HEK293 (cell line): ENCODE results near the gene C16orf86.

ENCODE experiments used
- YY1 ChIP-seq: fragments of 450-650 bp; formaldehyde crosslinking; IDR thresholded peaks from 2 replicates; pipeline ENCODE4 v1.5.1; 2018; ENCODE audit warnings: missing biosample characterization, missing genetic modification characterization
- ZBTB7A ChIP-seq: fragments of 450-650 bp; formaldehyde crosslinking; IDR thresholded peaks from 2 replicates; pipeline ENCODE4 v1.5.1; 2016; ENCODE audit warnings: low read depth, missing biosample characterization, missing genetic modification characterization
- ZEB2 ChIP-seq: fragments of 450-650 bp; formaldehyde crosslinking; IDR thresholded peaks from 2 replicates; pipeline ENCODE4 v1.5.1; 2016; ENCODE audit warnings: missing biosample characterization, missing genetic modification characterization
- ZNF16 ChIP-seq: fragments of 450-650 bp; formaldehyde crosslinking; IDR thresholded peaks from 2 replicates; pipeline ENCODE4 v1.5.1; 2016; ENCODE audit warnings: low read depth, missing biosample characterization, missing genetic modification characterization
- ZNF350 ChIP-seq: fragments of 450-650 bp; formaldehyde crosslinking; IDR thresholded peaks from 2 replicates; pipeline ENCODE4 v1.5.0; 2017; ENCODE audit warnings: missing biosample characterization, mild to moderate bottlenecking, missing genetic modification characterization
- ZNF473 ChIP-seq: fragments of 450-650 bp; formaldehyde crosslinking; IDR thresholded peaks from 2 replicates; pipeline ENCODE4 v1.5.1; 2017; ENCODE audit warnings: missing biosample characterization, missing genetic modification characterization
- ZNF510 ChIP-seq: fragments of 450-650 bp; formaldehyde crosslinking; IDR thresholded peaks from 2 replicates; pipeline ENCODE4 v1.5.1; 2018; ENCODE audit warnings: mild to moderate bottlenecking, missing genetic modification characterization, missing biosample characterization; ENCODE audit not compliant: insufficient replicate concordance
- ZNF785 ChIP-seq: fragments of 450-650 bp; formaldehyde crosslinking; IDR thresholded peaks from 2 replicates; pipeline ENCODE4 v1.5.1; 2016; ENCODE audit warnings: missing biosample characterization, missing genetic modification characterization
- TF ChIP-seq, protein P1 (sequence below): fragments of 450-650 bp; formaldehyde crosslinking; IDR thresholded peaks from 2 replicates; pipeline ENCODE4 v1.5.1; 2017; ENCODE audit warnings: missing biosample characterization, mild to moderate bottlenecking, missing genetic modification characterization, moderate library complexity
- TF ChIP-seq, protein P2 (sequence below): fragments of 450-650 bp; formaldehyde crosslinking; IDR thresholded peaks from 2 replicates; pipeline ENCODE4 v1.5.1; 2016; ENCODE audit warnings: missing biosample characterization, missing genetic modification characterization
- TF ChIP-seq, protein P3 (sequence below): fragments of 450-650 bp; formaldehyde crosslinking; IDR thresholded peaks from 2 replicates; pipeline ENCODE4 v1.5.1; 2016; ENCODE audit warnings: missing biosample characterization, missing genetic modification characterization, borderline replicate concordance

DNA sequence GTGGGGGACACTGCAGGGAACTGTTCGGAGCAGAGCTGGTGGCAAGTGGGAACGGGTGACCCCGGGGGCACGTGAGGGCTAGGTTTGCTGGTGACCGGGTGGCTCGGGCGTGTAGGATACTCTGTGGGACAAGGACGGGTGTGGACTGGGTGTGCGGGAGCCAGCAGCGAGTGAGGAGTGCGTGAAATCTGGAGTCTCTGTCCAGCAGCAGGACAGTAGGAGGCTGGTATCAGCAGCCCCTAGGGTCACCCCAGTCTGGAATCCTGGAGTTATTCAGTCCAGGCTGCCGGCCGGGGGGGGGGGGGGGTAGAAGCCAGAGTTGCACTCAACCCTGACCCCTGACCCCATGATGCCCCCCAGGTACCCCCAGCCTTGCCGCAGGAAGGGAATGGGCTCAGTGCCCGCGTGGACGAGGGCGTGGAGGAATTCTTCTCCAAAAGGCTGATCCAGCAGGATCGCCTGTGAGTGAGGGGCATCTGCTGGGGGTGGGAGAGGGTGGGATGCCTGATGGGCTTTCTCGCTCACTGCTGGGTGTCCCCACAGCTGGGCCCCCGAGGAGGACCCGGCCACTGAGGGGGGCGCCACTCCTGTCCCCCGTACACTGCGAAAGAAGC lies 12.7 kb upstream of the C16orf86 start:
- TF ChIP-seq ZBTB7A (tag by site-specific recombination) (no peak), YY1 (tag by site-specific recombination) (no peak), ZNF350 (tag by site-specific recombination) (no peak), ZNF785 (tag by site-specific recombination) (no peak), ZNF510 (no peak), ZNF16 (tag by site-specific recombination) (no peak), ZEB2 (tag by site-specific recombination) (no peak), ZNF473 (no peak)
- TF ChIP-seq, protein P1, sequence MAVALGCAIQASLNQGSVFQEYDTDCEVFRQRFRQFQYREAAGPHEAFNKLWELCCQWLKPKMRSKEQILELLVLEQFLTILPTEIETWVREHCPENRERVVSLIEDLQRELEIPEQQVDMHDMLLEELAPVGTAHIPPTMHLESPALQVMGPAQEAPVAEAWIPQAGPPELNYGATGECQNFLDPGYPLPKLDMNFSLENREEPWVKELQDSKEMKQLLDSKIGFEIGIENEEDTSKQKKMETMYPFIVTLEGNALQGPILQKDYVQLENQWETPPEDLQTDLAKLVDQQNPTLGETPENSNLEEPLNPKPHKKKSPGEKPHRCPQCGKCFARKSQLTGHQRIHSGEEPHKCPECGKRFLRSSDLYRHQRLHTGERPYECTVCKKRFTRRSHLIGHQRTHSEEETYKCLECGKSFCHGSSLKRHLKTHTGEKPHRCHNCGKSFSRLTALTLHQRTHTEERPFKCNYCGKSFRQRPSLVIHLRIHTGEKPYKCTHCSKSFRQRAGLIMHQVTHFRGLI = no peak
- TF ChIP-seq, protein P2, sequence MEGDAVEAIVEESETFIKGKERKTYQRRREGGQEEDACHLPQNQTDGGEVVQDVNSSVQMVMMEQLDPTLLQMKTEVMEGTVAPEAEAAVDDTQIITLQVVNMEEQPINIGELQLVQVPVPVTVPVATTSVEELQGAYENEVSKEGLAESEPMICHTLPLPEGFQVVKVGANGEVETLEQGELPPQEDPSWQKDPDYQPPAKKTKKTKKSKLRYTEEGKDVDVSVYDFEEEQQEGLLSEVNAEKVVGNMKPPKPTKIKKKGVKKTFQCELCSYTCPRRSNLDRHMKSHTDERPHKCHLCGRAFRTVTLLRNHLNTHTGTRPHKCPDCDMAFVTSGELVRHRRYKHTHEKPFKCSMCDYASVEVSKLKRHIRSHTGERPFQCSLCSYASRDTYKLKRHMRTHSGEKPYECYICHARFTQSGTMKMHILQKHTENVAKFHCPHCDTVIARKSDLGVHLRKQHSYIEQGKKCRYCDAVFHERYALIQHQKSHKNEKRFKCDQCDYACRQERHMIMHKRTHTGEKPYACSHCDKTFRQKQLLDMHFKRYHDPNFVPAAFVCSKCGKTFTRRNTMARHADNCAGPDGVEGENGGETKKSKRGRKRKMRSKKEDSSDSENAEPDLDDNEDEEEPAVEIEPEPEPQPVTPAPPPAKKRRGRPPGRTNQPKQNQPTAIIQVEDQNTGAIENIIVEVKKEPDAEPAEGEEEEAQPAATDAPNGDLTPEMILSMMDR (tag by site-specific recombination) = no peak
- TF ChIP-seq, protein P3, sequence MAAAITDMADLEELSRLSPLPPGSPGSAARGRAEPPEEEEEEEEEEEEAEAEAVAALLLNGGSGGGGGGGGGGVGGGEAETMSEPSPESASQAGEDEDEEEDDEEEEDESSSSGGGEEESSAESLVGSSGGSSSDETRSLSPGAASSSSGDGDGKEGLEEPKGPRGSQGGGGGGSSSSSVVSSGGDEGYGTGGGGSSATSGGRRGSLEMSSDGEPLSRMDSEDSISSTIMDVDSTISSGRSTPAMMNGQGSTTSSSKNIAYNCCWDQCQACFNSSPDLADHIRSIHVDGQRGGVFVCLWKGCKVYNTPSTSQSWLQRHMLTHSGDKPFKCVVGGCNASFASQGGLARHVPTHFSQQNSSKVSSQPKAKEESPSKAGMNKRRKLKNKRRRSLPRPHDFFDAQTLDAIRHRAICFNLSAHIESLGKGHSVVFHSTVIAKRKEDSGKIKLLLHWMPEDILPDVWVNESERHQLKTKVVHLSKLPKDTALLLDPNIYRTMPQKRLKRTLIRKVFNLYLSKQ = no peak
